HG03064 (cell line): ENCODE measurements around the gene WIPI1.
"Not testable (repeated sequence)": the region's sequence is repeated elsewhere in the genome, so short reads cannot be mapped to it uniquely, and the experiment has no call there.

Experiments
- ATAC-seq: cut with Tn5 transposase; IDR thresholded peaks from one replicate; pipeline ENCODE4 v1.9.1; 2021; ENCODE audit warnings: low read depth; ENCODE audit not compliant: unreplicated experiment

WIPI1 gene, protein sequence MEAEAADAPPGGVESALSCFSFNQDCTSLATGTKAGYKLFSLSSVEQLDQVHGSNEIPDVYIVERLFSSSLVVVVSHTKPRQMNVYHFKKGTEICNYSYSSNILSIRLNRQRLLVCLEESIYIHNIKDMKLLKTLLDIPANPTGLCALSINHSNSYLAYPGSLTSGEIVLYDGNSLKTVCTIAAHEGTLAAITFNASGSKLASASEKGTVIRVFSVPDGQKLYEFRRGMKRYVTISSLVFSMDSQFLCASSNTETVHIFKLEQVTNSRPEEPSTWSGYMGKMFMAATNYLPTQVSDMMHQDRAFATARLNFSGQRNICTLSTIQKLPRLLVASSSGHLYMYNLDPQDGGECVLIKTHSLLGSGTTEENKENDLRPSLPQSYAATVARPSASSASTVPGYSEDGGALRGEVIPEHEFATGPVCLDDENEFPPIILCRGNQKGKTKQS

GRCh38 chr17:68457168-68457538 lies at the start of gene WIPI1:
Gene WIPI1, minus strand, starts transcription at chr17:68457496. Its CDS starts 75 bp downstream, at chr17:68457421.
- ATAC-seq: peak; percentile 23

DNA sequence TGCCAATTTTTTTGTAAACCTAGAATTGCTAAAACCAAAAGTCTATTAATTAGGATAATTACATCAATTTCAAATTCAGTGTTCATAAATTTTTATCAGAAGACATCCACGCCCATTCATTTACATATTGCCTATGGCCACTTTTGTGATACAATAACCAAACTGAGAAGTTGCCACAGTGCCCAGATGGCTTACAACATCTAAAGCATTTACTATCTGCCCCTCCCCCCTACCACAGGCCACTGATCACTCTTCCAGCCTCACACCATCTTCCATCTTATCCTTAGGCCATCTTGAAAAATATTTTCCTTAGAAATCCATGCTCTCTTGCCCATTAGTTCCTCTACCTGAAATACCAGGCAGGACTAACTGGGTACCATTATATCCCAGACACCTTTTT lies 48.7 kb upstream of the WIPI1 start:
- ATAC-seq: no peak

GRCh38 chr17:68501074-68501473 lies 43.8 kb upstream of the WIPI1 start:
- no peak for ATAC-seq

GRCh38 chr17:68499587-68499986 lies 42.3 kb upstream of the WIPI1 start:
- ATAC-seq: no peak

DNA sequence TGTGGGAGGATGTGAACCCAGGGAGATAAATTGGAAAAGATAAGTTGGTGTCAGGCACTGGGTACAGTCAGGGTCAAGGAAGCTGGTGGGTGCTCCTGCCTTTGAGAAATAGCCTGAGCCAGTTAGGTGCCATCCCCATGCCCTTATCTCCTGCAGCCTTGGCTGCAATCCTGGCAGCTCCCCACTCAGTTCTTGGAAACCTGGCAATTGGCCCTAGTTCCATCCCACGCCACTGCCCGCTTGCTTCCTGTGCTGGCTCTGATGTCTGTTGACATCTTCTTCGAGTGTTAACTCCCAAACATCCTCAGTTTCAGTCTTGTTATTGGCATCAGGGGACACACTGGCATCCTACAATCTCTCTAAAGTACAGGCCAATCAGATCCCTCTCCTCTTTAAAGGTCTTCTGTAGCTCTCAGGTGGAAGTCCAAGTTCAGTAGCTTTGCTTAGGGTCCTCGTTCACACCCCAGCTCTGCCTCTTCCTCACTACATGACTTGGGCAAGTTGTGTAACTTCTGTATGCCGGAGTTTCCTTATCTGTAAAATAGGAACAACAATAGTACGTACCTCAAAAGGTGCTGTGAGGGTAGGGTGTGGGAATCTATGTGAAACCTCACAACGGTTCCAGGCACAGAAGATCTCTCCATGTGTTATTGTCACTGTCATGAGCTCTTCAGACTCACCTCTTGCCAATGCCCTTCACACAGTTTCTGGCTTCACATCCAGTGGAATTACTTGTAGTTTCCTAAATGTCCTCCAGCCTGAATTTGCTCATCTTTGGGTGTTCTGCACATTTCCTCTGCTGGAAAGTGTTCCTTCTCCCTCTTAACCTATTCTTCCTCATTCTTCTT lies 41.4 kb upstream of the WIPI1 start:
- ATAC-seq: peak; percentile 13

- peak; percentile 88 for ATAC-seq
These were observed 40.6 kb upstream of the WIPI1 start for GRCh38 chr17:68497885-68498319.

DNA sequence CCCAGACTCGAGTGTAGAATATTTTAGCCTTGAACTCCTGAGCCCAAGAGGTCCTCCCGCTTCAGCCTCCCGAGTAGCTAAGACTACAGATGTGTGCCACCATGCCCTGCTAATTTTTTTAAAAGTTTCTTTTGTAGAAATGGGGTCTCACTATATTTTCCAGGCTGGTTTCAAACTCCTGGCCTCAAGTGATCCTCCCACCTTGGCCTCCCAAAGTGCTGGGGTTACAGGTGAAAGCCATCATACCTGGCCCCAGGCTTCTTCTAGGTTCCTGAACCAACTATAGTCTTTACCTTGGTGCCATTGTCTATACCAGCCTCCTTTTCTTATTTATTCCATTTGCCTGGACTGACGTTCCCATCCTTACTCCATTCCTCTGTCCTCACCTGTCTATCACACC lies 37.8 kb upstream of the WIPI1 start:
- ATAC-seq: no peak

GRCh38 chr17:68492394-68493054 lies 35.2 kb upstream of the WIPI1 start:
- ATAC-seq: not testable (repeated sequence)

DNA sequence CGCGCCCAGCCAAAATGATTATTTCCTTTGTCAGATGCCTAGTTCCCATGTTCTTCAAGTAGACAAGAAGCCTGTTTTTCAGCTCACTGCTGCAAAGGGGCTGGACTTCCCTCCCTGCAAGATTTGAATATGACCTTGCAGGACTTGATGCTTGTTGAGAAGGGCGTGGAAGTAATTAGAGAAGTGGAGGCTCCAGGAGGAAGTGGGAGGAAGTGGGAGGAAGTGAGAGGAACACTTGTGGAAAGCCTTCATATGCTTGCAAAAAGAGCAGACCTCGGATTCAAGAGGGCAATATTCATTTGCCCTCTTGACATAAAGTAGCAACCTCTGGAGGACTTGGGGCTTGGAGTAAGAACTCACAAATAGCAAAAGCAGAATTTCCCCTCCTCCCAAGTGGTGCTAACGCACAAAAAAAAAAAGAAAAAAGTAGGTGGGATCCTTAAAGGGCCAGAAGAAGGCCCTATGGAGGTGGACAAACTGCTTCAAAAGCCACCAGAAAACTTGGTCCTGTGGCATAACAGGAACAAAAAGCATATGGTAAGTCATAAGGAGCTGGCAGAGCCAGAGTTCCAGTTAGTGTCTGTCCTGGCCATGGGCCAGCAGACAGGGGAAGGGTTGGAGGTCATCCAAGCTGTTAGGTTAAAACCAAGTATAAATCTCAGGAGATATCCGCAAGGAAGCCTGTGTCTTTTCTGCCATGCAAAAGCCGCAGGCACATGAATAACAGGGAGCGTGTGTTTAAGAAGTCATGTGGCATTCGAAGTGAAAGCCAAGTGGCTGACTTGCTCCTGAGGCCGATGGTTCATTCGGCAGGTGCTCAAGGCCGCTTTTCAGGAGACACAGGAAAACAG lies 34.3 kb upstream of the WIPI1 start:
- no peak for ATAC-seq

DNA sequence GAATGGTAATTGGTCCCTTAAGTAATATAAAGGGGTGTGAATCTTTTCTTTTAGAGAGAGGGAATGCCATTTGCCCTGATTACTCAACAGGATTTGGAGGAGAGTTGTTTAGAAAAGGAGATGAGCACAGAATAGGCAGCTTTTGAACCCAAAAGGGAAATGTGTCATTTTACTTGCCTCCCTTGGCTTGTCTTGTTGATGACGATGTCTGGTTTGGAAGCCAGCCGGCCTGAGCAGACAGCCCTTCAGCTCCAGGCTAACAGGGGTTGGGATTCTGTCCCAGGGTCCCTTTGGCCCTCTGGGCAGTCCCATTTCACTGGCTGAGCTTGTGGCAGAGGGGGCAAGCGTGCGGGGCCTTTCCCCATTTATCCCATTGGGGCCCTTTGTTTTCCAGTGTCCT lies 32.6 kb upstream of the WIPI1 start:
- no peak for ATAC-seq

GRCh38 chr17:68484458-68484857 lies 27.2 kb upstream of the WIPI1 start:
- ATAC-seq: no peak

DNA sequence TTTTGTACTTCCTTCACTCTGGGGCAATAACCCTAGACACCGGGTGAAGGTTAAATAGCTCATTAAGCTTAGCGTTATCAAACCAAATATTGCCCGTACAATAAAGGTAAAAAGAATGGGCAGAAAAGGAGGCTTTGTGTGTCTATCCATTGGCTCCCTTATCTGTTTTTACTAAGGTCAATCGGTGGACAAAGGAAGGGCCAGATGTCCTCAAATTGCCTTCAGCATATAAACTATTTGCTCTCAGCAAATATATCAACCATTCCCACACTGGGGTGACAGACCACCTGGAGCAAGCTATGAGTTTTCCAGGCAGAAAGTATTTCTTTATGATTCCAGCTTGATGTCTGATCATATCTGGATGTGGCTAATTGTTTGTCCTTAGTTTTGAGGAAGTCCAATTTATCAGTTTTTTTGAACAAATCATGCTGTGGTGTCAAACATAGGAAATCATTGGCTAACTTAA lies 25.3 kb upstream of the WIPI1 start:
- ATAC-seq: no peak

GRCh38 chr17:68480885-68481284 lies 23.6 kb upstream of the WIPI1 start:
- ATAC-seq: no peak

- no peak for ATAC-seq
These were observed 13.7 kb upstream of the WIPI1 start for GRCh38 chr17:68470961-68471360.

- ATAC-seq: no peak
These were observed 11.5 kb upstream of the WIPI1 start for GRCh38 chr17:68468788-68469187.

DNA sequence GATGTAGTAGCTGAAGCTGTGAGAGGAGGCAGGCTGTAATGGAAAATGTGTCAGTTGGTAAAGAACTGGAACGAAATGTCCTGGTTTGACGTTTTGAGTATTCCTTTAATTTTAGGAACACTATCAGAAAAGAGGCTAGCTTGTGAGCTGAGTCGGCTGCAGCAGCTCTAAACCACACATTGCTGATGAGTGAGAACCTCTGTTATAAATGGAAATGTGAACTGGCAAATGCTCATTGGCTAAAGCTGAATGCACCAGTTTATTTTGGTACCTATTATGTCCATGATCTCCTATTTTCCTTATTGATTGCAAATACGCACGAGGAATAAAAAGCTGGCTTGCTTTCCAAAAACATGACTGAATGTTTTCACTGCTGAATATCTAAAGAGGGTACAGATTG lies 11.0 kb upstream of the WIPI1 start:
- no peak for ATAC-seq

GRCh38 chr17:68463211-68464019 lies 6.1 kb upstream of the WIPI1 start:
- no peak for ATAC-seq

DNA sequence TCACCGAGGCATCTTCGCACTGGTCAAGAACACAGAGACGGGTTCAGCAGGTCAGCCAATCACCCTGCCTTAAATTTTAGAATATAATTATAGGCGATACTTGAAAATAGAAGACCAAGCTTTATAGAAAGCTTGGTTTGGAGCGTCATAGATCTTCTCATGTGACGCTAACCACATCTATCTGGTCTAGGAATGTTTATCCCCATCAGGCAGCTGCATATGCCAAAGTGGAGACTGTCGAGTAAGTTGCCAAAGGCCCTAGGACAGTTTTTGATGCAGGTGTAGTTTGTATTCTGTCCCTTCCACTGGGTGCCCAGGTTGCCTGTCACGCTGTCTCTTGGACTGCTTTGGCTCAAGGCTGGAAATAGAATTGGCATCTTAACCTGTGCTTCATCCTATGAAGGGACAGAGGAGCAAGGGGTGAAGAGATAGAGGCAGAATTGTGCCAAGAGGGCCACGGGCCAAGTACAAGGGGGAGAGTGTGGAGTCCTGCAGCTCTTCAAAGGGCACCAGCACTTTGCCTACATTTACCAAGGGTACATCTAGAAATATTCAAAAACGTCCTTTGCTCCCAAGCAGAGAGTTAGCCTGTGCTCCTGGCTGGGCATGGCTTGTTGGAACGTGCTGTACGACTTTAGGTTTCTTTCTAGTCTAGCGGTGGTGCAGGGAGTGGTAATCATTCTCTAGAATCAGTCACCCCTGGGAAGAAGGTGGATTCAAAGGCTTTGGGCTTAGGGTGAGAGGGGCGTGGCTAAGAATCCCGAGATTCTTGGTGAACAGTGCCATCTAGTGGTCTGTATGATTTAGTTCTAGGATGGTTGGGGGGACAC lies 5.3 kb upstream of the WIPI1 start:
- peak; percentile 39 for ATAC-seq
